GM18858 (cell line): ENCODE measurements around the gene RHBDD3.

Source experiments
- ATAC-seq: cut with Tn5 transposase; IDR thresholded peaks from one replicate; pipeline ENCODE4 v1.9.1; 2021; ENCODE audit not compliant: unreplicated experiment

RHBDD3 gene

GRCh38 chr22:29306835-29307595 lies 39.2 kb upstream of the RHBDD3 start:
- no peak for ATAC-seq

- ATAC-seq: no peak
Observed at GRCh38 chr22:29306175-29306834, 38.5 kb upstream of the RHBDD3 start, which contains the start of gene GAS2L1. GAS2L1 (plus strand) TSS chr22:29306650; CDS start chr22:29308106, 1,456 bp downstream.

GRCh38 chr22:29305836-29306174 lies 38.0 kb upstream of the RHBDD3 start:
- no peak for ATAC-seq

- ATAC-seq: no peak
Observed at GRCh38 chr22:29302681-29303465, 35.1 kb upstream of the RHBDD3 start.

GRCh38 chr22:29302402-29302680 lies 34.6 kb upstream of the RHBDD3 start:
- ATAC-seq: no peak

- ATAC-seq: no peak
Observed at GRCh38 chr22:29301716-29302401, 34.1 kb upstream of the RHBDD3 start.

GRCh38 chr22:29300807-29301601 lies 33.2 kb upstream of the RHBDD3 start:
- no peak for ATAC-seq

- no peak for ATAC-seq
Observed at GRCh38 chr22:29300467-29300806, 32.7 kb upstream of the RHBDD3 start.

GRCh38 chr22:29299136-29299900 lies 31.5 kb upstream of the RHBDD3 start:
- ATAC-seq: no peak

- ATAC-seq: no peak
Observed at GRCh38 chr22:29298641-29299040, 30.9 kb upstream of the RHBDD3 start.

GRCh38 chr22:29292379-29292778 lies 24.6 kb upstream of the RHBDD3 start:
- ATAC-seq: no peak

- no peak for ATAC-seq
Observed at GRCh38 chr22:29291215-29291614, 23.4 kb upstream of the RHBDD3 start.

GRCh38 chr22:29290061-29290460 lies 22.3 kb upstream of the RHBDD3 start:
- no peak for ATAC-seq

- no peak for ATAC-seq
Observed at GRCh38 chr22:29288837-29289236, 21.1 kb upstream of the RHBDD3 start.

- ATAC-seq: no peak
Observed at GRCh38 chr22:29284196-29284595, 16.4 kb upstream of the RHBDD3 start.

- no peak for ATAC-seq
Observed at GRCh38 chr22:29277927-29278326, 10.1 kb upstream of the RHBDD3 start.

- no peak for ATAC-seq
Observed at GRCh38 chr22:29275819-29276565, 8.2 kb upstream of the RHBDD3 start.

- ATAC-seq: no peak
Observed at GRCh38 chr22:29275167-29275566, 7.4 kb upstream of the RHBDD3 start.

- no peak for ATAC-seq
Observed at GRCh38 chr22:29272624-29273023, 4.8 kb upstream of the RHBDD3 start.
